HepG2 (cell line): ENCODE data around the gene CDKN2C. TPM values are rescaled to one million over a fixed set of nuclear protein-coding genes. Genes with fewer than 3 reads are reported as not detected.

Experiments used
- CBX1 ChIP-seq: IDR thresholded peaks from one replicate; pipeline ENCODE4 v1.6.1; 2016; ENCODE audit warnings: antibody characterized with exemption, low read depth
- CHD2 ChIP-seq: IDR thresholded peaks from 2 replicates; pipeline ENCODE4 v1.6.1; 2011; ENCODE audit warnings: low read depth, low read length, improper control_type of control experiment
- GFI1 ChIP-seq: sonication (generic); formaldehyde crosslinking; IDR thresholded peaks from 2 replicates; pipeline ENCODE4 v1.5.0; 2020; ENCODE audit warnings: missing genetic modification reagents, mild to moderate bottlenecking, borderline replicate concordance
- HCFC1 ChIP-seq: fragments of 150-350 bp; IDR thresholded peaks from 2 replicates; pipeline ENCODE4 v1.6.1; 2014; ENCODE audit warnings: low read depth, low read length
- KDM2A ChIP-seq: sonication (generic); formaldehyde crosslinking; IDR thresholded peaks from 2 replicates; pipeline ENCODE4 v1.4.0; 2020; ENCODE audit warnings: low read depth, missing genetic modification reagents, borderline replicate concordance
- MEIS2 ChIP-seq: sonication (generic); formaldehyde crosslinking; IDR thresholded peaks from 2 replicates; pipeline ENCODE4 v1.9.0; 2021; ENCODE audit warnings: mild to moderate bottlenecking, missing genetic modification reagents
- MIER3 ChIP-seq: IDR thresholded peaks from 2 replicates; pipeline ENCODE4 v1.6.1; 2016; ENCODE audit warnings: missing compliant biosample characterization, borderline replicate concordance
- PTBP1 ChIP-seq: fragments of 200-400 bp; formaldehyde crosslinking; IDR thresholded peaks from 2 replicates; pipeline ENCODE4 v1.6.1; 2018; ENCODE audit warnings: low read length, low read depth; ENCODE audit not compliant: poor library complexity, severe bottlenecking
- RXRB ChIP-seq: IDR thresholded peaks from 2 replicates; pipeline ENCODE4 v1.6.1; 2016; ENCODE audit warnings: borderline replicate concordance, missing genetic modification reagents, missing compliant biosample characterization
- TGIF2 ChIP-seq: IDR thresholded peaks from 2 replicates; pipeline ENCODE4 v1.6.1; 2016; ENCODE audit warnings: control low read depth, missing compliant biosample characterization
- ZBTB7A ChIP-seq: sonication (generic); formaldehyde crosslinking; IDR thresholded peaks from 2 replicates; pipeline ENCODE4 v1.8.0; 2022; ENCODE audit warnings: mild to moderate bottlenecking, missing genetic modification reagents
- ZFP82 ChIP-seq: sonication (generic); formaldehyde crosslinking; IDR thresholded peaks from 2 replicates; pipeline ENCODE4 v1.5.1; 2020; ENCODE audit warnings: mild to moderate bottlenecking, missing genetic modification reagents, borderline replicate concordance
- ZFY ChIP-seq: sonication (generic); formaldehyde crosslinking; IDR thresholded peaks from 2 replicates; pipeline ENCODE4 v1.4.0; 2020; ENCODE audit warnings: missing genetic modification reagents
- ZNF562 ChIP-seq: sonication (generic); formaldehyde crosslinking; IDR thresholded peaks from 2 replicates; pipeline ENCODE4 v1.8.0; 2022; ENCODE audit warnings: missing genetic modification reagents, borderline replicate concordance
- ZNF709 ChIP-seq: sonication (generic); formaldehyde crosslinking; IDR thresholded peaks from 2 replicates; pipeline ENCODE4 v1.5.0; 2020; ENCODE audit warnings: mild to moderate bottlenecking, missing genetic modification reagents
- ZNF766 ChIP-seq: sonication (generic); formaldehyde crosslinking; IDR thresholded peaks from 2 replicates; pipeline ENCODE4 v1.5.0; 2020; ENCODE audit warnings: missing genetic modification reagents, borderline replicate concordance
- ZNF841 ChIP-seq: sonication (generic); formaldehyde crosslinking; IDR thresholded peaks from 2 replicates; pipeline ENCODE4 v1.8.1; 2023; ENCODE audit warnings: missing genetic modification reagents, borderline replicate concordance
- polyA plus RNA-seq, 8 experiments: library from polyadenylated mRNA; depleted of rRNA in 3 of 8; stranded (reverse) in 7 of 8; unstranded in 1 of 8; fragments of >200 nt; fragmentation: Illumina TruSeq in 4 of 8; extraction: Trizol in 4 of 8; gene quantifications; 2 replicates each; pipeline versions ENCODE4 v1.2.1 to v1.2.3, GENCODE V29; 2011 to 2016; ENCODE audit warnings: low read depth in 4 of 8, missing spikeins in 1 of 8, mixed read lengths in 1 of 8; ENCODE audit not compliant: insufficient read depth in 1 of 8
- total RNA-seq, 5 experiments: library from RNA; depleted of rRNA; stranded (reverse); fragments of >200 nt; fragmentation: Illumina TruSeq; extraction: Trizol; gene quantifications; 2 replicates each; pipeline ENCODE4 v1.2.3, GENCODE V29; 2016; ENCODE audit warnings: low read depth in 1 of 5
- TF ChIP-seq, protein P1 (sequence below): fragments of 450-650 bp; IDR thresholded peaks from 2 replicates; pipeline ENCODE4 v1.6.1; 2017
- TF ChIP-seq, protein P2 (sequence below): conservative IDR thresholded peaks from 2 replicates; pipeline ENCODE4 v1.6.1; 2018; ENCODE audit warnings: missing genetic modification reagents
- TF ChIP-seq, protein P3 (sequence below), 2 experiments: sonication (generic) in 1 of 2; formaldehyde crosslinking in 1 of 2; IDR thresholded peaks; 2 replicates each; pipeline versions ENCODE4 v1.6.1 to v1.9.0; 2014 to 2022; ENCODE audit warnings: antibody characterized with exemption in 1 of 2, borderline replicate concordance in 1 of 2, inconsistent platforms in 1 of 2, low read depth in 1 of 2, missing genetic modification reagents in 1 of 2

CDKN2C gene
- total and polyA plus RNA-seq, 2 of the 13 experiments (the other 11 are each of a cell fraction or from before 2014, with no cell fraction given) = 7.8 to 13.7 TPM

DNA sequence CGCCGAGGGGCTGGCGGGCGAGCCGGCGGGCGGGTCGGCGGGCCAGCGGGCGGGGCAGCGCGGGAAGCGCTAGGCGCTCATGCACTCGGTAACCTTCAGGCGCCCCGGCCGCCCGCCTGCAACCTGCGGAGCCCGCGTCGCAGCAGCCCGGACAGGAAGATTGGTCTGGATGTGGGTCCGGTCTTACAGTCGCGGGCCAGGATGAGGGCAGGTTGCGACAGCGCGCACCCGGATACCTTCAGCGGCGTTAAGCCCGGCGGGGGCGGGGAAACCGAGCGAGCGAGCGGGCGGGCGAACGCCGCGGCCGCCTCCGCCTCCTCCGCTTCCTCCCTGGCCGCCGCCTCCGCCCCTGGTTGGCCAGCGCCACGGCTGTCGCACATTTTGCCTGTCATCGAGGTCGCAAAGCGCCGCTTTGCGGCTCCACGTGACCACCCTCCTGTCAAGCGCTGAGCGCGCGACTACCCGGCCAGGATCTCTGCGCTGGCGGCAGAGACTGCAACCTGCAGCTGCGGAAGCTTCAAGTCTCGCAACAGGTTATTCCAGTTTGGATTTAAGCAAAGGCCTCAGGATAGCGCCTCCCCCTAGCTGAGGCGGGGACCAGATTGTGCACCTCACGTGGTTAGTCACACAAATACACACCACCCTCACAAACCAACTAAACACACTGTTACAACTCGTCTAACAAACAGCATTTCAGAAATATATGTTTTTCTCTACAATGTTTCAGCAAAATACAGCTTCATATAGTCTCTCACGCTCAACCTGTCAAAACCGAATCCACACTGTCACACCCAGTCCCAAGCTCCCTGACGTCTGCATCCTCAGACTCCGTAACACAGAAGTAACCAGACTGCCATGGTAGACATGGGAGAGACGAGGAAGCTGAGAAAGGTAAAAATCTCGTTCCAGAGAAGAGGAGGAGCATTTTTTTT is 9.9 kb upstream of the CDKN2C start, which contains the start of gene FAF1 (continued):
- TF ChIP-seq, protein P1, sequence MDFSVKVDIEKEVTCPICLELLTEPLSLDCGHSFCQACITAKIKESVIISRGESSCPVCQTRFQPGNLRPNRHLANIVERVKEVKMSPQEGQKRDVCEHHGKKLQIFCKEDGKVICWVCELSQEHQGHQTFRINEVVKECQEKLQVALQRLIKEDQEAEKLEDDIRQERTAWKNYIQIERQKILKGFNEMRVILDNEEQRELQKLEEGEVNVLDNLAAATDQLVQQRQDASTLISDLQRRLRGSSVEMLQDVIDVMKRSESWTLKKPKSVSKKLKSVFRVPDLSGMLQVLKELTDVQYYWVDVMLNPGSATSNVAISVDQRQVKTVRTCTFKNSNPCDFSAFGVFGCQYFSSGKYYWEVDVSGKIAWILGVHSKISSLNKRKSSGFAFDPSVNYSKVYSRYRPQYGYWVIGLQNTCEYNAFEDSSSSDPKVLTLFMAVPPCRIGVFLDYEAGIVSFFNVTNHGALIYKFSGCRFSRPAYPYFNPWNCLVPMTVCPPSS = no peak
- TF ChIP-seq MEIS2 (peak; percentile 91), HCFC1 (peak; percentile 78), ZFP82 (CRISPR knock-in tag) (peak; percentile 81; the same call in 1 of the 2 replicates), TGIF2 (peak; percentile 99), ZNF841 (peak; percentile 49; the same call in 1 of the 2 replicates), CBX1 (peak; percentile 71), KDM2A (CRISPR knock-in tag) (peak; percentile 96), ZNF709 (CRISPR knock-in tag) (no peak), MIER3 (CRISPR knock-in tag) (peak; percentile 79; the same call in 1 of the 2 replicates), RXRB (CRISPR knock-in tag) (peak; percentile 63), CHD2 (no peak), GFI1 (peak; percentile 49), ZFY (CRISPR knock-in tag) (peak; percentile 80), ZBTB7A (no peak), PTBP1 (no peak), ZNF562 (no peak), ZNF766 (peak; percentile 64; the same call in 1 of the 2 replicates)
- TF ChIP-seq, protein P2, sequence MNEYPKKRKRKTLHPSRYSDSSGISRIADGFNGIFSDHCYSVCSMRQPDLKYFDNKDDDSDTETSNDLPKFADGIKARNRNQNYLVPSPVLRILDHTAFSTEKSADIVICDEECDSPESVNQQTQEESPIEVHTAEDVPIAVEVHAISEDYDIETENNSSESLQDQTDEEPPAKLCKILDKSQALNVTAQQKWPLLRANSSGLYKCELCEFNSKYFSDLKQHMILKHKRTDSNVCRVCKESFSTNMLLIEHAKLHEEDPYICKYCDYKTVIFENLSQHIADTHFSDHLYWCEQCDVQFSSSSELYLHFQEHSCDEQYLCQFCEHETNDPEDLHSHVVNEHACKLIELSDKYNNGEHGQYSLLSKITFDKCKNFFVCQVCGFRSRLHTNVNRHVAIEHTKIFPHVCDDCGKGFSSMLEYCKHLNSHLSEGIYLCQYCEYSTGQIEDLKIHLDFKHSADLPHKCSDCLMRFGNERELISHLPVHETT = peak; percentile 99
- TF ChIP-seq, protein P3, sequence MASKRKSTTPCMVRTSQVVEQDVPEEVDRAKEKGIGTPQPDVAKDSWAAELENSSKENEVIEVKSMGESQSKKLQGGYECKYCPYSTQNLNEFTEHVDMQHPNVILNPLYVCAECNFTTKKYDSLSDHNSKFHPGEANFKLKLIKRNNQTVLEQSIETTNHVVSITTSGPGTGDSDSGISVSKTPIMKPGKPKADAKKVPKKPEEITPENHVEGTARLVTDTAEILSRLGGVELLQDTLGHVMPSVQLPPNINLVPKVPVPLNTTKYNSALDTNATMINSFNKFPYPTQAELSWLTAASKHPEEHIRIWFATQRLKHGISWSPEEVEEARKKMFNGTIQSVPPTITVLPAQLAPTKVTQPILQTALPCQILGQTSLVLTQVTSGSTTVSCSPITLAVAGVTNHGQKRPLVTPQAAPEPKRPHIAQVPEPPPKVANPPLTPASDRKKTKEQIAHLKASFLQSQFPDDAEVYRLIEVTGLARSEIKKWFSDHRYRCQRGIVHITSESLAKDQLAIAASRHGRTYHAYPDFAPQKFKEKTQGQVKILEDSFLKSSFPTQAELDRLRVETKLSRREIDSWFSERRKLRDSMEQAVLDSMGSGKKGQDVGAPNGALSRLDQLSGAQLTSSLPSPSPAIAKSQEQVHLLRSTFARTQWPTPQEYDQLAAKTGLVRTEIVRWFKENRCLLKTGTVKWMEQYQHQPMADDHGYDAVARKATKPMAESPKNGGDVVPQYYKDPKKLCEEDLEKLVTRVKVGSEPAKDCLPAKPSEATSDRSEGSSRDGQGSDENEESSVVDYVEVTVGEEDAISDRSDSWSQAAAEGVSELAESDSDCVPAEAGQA (IDR thresholded peaks at IDR 0.05; ENCODE audit: low read depth) = peak; percentile 73; the same call in 1 of the 2 replicates
- TF ChIP-seq, protein P3 (CRISPR knock-in tag; IDR thresholded peaks at IDR 0.05; ENCODE audit: borderline replicate concordance) = no peak
